GM04504 (cell line): ENCODE measurements around the gene STARD13.
"Not testable (repeated sequence)": the region's sequence is repeated elsewhere in the genome, so short reads cannot be mapped to it uniquely, and the experiment has no call there.

Experiments used
- DNase-seq: peaks from one replicate; pipeline ENCODE4 v3.0.0-alpha.2; 2012; ENCODE audit warnings: low read depth

STARD13 gene

GRCh38 chr13:33251131-33251661 lies 34.4 kb downstream of the STARD13 start:
- peak; percentile 96 for DNase-seq

- DNase-seq = no peak
Measured at GRCh38 chr13:33250609-33251008, 34.9 kb downstream of the STARD13 start.

DNA sequence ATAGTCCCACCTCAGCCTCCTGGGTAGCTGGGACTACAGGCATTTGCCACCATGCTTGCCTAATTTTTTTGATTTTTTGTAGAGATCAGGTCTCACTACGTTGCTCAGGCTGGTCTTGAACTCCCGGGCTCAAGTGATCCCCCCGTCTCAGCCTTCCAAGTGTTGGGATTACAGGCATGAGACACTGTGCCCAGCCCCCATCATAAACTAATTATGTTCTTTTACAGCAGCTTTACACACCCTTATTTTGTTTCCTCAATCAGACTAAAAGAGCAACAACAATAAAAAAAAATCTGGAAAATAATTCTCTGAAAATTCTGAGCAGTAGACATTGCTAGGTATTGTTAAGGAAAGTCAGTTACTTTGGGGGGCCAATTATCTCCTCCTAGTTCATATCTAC lies 35.7 kb downstream of the STARD13 start:
- DNase-seq = no peak

DNA sequence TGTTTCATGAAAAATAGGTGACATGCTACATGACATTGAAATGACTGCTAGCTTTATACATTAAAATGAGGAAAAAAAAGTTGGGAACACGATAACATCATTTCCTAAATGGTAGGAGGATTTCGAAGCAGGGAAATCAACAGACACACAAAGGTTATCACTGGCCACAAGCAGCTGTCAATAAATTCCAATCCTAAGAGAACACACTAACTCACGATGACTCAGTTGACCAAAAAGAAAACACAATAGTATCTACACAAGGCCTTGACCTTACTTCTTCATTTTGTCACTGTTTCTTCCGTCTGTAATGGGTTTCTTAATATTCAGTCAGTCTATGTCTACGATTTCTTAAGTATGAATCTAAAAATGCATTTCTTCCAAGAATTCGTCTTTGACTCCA lies 36.5 kb downstream of the STARD13 start:
- no peak for DNase-seq

DNA sequence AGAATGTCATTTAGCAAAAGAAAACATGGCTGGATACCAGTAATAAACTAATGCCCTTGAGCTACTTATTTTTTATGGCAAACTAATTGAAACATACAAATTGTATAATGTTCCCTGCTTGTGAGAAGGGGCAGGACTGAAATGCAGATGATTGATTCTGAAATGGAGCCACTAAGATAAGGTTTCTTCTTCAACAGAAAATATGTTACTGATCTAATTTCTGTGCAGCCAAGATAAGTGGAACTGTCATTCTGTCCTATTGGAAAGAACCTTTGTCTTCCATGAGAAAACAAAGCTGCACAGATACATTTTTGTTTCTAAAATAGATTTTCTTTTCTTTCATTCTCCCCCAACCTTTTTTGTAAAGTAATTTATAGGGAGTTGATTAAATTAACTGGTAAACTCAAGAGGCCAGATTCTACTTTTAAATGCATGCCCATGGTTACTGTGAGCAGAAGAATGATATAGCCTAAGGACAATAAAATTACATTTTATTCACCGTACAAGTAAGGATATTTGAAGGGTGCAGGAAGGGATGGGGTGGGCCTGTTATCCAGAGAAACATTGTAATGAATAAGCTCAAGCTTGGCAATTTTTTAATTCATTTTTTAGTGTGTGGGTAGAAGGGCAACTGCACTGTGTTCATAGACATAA lies 39.9 kb downstream of the STARD13 start:
- DNase-seq = no peak

- DNase-seq = no peak
Measured at GRCh38 chr13:33244907-33245287, 40.7 kb downstream of the STARD13 start.

- no peak for DNase-seq
Measured at GRCh38 chr13:33244210-33244906, 41.2 kb downstream of the STARD13 start.

GRCh38 chr13:33242984-33243617 lies 42.5 kb downstream of the STARD13 start:
- no peak for DNase-seq

DNA sequence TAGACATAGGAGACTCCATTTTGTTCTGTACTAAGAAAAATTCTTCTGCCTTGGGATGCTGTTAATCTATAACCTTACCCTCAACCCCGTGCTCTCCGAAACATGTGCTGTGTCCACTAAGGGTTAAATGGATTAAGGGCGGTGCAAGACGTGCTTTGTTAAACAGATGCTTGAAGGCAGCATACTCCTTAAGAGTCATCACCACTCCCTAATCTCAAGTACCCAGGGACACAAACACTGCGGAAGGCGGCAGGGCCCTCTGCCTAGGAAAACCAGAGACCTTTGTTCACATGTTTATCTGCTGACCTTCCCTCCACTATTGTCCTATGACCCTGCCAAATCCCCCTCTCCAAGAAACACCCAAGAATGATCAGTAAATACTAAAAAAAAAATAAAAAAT lies 43.2 kb downstream of the STARD13 start:
- not testable (repeated sequence) for DNase-seq

DNA sequence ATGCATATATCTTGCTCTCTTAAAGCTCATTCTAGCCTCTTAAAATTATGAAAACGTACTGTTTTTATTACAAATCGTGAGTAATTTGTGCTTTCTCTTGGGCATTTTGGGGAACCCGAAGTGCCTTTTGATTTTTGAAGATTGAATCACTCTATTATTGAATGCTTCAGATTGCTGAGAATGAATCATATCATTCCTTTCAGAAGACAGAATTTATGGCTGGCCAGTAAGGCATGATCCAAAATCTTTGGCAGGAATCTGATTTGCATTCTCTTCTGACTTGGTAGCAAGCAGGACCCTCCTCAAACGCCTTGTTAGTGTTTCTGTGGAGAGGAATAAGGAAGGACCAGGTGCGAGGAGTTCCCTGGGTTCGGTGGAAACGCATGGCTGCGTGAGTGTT lies 49.5 kb downstream of the STARD13 start:
- no peak for DNase-seq

- DNase-seq = no peak
Measured at GRCh38 chr13:33235564-33235963, 50.0 kb downstream of the STARD13 start.

GRCh38 chr13:33235078-33235477 lies 50.5 kb downstream of the STARD13 start:
- no peak for DNase-seq

GRCh38 chr13:33233547-33233946 lies 52.0 kb downstream of the STARD13 start:
- DNase-seq = no peak

GRCh38 chr13:33232883-33233282 lies 52.7 kb downstream of the STARD13 start:
- no peak for DNase-seq

DNA sequence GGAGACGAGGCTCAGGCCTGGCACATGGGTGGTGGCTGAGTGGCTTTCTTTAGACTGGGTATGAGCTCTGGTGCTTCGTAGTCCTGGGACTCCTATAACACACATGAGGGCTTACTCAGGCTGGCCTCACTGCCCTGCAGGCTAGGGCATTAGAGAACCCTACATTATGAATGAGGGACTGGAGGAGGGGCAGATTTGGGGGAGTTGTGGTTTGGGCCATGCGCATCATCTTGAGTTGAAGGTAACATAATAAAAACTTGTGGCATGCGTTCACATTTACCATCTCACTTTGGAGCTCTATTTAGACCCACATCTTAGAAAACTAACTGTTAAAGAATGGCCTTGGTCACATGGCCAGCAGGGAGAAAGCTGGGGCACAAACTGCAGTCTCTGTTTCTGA lies 54.2 kb downstream of the STARD13 start:
- DNase-seq = no peak

DNA sequence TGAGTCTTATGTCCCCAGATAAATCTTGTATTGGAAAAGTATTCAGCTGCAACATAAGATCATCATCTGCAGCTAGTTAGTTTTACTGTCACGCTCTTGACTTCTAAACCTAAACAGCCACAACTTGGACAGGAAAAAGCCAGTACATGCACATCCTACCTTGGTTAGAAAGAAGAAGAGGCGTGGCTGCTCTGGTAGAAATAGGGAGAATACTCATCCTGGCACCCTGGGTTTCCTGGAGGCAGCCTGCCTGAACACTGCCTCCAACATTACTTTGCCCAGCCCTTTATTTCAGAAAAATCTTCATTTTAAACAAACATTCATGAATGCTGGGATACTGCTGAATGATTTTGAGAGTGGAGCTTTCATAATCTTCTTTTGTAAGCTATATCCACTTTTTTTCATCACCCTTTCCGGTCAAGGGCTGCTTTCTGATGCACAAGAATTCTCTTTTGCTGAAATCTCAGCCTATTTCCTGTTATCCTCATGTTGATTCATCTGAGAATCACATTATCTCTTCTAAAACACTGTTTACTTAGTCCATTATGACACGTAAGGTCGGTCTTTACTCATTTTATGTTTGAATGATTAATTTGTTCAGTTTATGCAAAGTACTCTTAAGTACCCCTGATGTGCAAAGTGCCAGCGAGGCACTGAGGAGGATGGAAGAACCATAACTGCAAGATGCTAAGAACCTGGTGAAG lies 55.2 kb downstream of the STARD13 start:
- DNase-seq = peak; percentile 26

DNA sequence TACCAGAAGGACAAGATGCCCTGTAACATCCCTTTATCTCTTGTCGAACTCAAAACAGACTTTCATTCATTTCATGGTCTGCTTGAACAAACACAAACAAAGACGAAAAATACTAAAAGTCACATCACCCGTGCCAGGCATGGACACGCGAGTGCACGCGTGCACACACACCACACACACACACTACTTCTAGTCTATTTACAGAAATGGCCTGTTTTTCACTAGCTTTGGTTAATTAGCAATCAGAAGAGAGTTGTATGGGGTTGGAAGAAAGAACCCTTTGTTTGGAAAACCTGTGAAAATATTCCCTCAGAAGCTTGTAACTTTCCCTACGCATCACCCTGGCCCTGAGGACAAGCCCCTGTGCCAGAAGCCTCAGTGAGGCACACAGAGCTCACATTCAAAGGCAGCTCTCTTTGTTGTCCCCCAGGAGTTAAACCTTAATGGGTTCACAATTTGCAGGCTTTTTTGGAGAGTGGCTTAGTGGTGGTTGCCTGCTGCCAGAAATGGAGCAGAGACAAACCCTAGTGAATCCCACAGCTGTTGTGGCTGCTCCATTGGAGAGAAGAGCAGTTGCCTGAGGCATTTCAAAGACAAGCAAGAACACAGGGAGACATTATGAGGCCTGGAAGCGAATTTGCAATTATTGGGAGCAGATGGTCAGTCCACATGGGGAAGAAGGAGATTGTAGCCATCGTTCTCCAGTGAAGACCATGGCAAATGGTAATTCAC lies 55.9 kb downstream of the STARD13 start:
- peak; percentile 72 for DNase-seq

DNA sequence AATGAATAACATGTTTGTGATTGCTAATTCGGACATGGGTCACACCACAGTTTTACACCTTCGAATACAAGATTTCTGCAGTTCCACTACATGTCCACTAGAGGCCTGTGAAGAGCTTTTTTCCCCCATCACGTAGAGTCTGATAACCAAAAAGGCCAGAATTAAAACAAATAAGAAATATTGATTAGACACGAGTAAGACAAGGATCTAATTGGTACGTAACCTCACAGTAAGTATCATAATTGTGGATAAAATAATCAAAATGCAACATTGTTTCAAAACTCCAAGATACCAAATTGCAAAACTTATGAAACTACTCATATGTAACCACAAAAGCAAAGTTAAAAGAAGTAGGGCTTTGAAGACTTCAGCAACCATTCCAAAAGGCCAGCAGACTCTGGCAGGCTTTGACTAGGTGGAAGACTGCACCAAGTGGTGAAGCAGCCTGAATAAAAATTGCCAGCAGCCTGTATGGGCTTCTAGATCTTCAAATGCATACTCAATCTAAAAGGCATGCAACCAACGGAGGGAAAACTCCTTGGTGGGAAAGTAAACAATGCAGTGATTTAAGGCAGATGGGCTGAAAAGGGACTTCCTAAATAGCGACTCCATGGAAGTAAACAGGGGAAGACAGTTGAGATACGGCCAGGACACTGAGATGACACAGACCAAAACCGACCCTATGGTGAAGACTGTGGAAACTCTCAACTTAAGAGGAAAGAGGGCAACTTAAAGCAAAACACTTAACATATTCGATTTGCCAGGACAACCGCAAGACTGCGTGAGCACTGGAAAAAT lies 56.7 kb downstream of the STARD13 start:
- peak; percentile 55 for DNase-seq

DNA sequence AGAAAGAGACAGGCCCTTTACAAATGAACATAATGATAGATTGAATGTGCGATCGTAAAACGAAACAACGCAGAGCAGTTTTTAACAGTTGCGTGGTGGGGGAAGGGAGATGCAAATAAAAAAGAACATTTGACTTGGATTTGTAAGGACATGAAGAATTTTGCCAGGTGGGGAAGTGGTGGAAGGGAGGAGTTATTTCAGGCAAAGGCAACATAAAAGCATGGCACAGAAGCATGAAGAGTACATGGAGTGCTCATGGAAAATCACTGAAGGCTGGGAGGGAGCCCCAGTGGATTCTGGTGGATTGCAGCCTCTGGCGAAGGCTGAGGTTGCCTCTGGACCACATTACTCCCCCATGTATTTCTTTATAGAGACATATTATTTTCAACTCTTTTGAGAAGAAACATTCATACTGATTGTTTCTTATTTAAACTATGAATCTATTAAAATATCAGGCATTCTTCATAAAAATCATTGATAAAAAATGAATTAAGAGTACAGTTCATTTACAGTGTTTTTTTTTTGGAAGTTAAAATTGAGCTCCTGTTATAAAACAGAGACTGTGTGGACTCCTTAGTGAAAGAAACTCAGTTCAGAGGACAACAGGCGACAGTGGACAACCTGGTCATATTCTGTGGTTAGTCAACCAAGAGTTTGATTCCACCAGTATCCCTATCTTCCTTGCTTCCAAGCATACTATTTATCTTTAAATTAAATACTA lies 57.5 kb downstream of the STARD13 start:
- DNase-seq = no peak

- DNase-seq = no peak
Measured at GRCh38 chr13:33224686-33225085, 60.9 kb downstream of the STARD13 start.
